ENCODE measurements around the gene LYPD3.
A peak's percentile ranks its signal among the peaks of the same experiment; 100 is the strongest.
"Not testable (repeated sequence)": the region's sequence is repeated elsewhere in the genome, so short reads cannot be mapped to it uniquely, and the experiment has no call there.

Gene LYPD3

DNA sequence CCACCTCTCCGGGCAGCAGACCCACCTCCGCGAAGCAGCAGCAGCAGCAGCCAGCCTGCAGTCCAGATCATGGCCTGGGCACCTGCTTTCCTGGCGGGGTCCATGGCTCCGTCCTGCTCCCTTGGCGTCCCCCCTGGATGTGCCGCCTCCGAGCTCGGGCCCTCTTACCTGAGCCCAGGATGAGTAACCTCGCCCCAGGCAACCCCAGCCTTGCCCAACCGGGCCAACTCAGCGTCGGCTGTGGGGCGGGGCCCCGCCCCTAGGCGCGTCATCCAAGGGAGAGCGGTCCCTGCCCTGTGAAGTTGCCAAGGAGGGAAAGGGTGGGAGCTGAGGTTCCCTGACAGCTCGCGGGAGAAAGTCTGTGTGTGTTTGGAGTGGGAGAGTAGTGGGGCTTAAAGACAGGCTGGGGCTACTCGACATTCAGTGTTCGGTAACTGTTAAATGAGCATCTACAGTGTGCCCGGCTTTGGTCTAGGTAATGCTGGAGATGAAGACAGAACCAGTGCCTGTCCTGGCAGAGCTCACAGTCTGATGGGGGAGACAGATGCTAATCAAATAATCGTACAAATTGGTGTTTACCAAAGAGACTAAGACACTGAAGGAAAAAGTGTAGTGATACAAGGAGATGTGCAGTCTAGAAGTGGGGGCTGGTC, at the start of gene LYPD3:
LYPD3 (minus strand) TSS at position 141 of the 653 bp plus-strand sequence; CDS start at position 104, 37 bp downstream.
- no peak for DNase-seq

DNA sequence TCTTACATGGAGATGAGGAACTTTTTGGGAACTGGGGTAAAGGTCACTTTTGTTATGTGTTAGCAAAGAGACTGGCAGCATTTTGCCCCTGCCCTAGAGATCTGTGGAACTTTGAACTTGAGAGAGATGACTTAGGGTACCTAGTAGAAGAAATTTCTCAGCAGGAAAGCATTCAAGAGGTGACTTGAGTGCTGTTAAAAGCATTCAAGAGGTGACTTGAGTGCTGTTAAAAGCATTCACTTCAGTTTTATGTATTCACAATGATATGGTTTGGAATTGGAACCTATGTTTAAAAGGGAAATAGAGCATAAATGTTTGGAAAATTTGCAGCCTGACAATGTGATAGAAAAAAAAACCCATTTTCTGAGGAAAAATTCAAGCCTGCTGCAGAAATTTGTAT, 47.0 kb upstream of the LYPD3 start:
- not testable (repeated sequence) for DNase-seq

DNA sequence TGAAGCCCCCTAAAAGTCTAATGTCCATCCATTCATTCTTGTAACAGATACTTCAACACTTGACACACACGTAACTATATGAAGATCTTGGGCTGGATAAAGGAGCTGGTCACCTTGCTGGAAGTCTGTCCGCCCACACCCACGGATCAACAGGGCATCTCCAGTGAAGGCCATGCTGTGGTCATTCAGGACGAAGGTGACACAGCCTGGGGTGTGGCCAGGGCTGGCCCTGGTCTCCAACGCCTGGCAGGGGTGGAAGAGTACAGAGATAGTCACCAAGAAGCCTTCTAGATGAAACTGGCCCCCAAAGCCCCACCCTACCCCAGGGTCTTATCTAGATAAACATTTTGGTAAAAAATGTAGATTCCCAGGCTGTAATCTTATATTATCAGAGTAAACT, 45.9 kb upstream of the LYPD3 start:
- no peak for DNase-seq

DNA sequence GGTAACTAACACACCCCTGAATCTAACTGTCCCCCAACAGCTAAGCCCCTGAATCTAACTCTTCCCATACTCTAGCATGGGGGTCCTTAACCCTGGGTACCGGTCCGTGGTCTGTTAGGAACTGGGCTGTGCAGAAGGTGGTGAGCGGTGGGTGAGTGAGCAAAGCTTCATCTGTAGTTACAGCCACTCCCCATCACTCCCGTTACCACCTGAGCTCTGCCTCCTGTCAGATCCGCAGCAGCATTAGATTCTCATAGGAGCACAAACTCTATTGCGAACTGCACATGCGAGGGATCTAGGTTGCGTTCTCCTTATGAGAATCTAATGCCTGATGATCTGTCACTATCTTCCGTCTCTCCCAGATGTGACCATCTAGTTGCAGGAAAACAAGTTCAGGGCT, 45.3 kb upstream of the LYPD3 start:
- no peak for DNase-seq

DNA sequence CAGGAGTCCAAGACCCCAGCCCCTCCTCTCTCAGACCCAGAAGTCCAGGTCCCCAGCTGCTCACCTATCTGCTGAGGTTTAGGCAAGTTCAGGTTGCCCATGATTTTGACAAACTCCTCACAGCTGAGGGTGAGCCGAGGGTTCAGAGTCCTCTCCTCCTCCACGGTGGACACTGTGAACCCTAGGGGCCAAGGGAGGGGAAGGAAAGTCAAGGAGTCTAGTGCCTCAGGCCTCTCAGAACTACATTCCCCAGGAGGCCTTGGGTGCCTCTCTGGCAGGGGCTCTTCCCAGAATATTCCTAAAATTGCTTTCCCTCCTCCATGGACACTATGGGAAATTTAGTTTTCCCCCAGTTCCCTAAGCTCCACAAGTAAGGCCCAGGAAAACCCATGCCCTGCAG, 42.5 kb upstream of the LYPD3 start:
- DNase-seq: no peak

DNA sequence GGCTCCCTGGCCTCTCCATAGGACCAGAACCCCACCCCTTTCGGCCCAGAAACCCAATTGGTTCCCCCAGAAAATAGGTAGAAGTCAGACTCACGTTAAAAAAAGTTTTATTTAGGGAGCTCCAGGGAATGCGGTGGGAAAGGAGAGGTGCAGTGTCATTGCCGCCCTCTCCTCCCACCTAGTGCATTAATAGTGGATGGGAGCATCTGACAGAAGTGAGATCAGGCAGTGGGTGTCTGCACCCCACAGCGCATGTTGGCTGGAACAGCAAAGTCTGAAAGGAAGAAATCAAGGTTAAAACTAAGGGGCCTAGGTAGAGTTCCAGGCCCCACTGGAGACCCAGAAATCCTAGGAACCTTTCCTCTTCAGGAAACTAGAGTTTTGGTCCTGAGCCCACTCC, 41.2 kb upstream of the LYPD3 start:
- DNase-seq: no peak

DNA sequence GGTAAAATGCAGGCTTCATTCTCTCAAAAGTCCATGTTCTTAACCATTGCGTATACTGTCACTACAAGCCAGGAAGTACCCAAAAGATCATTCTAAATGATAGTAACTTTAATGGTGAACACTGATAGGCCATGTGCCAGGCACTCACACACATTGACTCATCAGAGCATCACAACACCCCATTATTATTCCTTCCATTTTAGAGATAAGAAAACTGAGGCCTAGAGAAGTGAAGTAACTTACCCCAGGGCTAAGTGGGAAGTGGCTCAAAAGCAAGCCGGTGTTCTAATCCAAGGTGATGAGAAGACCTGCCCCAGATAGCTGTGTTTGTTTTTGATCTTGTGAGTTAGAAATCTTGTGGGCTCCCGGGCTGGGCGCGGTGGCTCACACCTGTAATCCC, 40.5 kb upstream of the LYPD3 start:
- no peak for DNase-seq

DNA sequence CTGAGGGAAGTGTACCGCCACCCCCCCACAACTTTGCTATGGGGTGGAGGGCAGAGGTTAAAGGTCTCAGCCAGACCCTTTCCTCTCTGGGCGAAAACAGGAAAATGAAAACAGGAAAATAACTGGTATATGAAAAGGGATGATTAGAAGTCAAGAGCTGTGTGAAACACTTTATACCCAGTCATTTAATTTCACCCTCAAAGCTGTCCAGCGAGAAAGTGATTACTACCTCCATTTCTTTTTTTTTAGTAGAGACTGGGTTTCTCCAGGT, 39.7 kb upstream of the LYPD3 start:
- DNase-seq: no peak

DNA sequence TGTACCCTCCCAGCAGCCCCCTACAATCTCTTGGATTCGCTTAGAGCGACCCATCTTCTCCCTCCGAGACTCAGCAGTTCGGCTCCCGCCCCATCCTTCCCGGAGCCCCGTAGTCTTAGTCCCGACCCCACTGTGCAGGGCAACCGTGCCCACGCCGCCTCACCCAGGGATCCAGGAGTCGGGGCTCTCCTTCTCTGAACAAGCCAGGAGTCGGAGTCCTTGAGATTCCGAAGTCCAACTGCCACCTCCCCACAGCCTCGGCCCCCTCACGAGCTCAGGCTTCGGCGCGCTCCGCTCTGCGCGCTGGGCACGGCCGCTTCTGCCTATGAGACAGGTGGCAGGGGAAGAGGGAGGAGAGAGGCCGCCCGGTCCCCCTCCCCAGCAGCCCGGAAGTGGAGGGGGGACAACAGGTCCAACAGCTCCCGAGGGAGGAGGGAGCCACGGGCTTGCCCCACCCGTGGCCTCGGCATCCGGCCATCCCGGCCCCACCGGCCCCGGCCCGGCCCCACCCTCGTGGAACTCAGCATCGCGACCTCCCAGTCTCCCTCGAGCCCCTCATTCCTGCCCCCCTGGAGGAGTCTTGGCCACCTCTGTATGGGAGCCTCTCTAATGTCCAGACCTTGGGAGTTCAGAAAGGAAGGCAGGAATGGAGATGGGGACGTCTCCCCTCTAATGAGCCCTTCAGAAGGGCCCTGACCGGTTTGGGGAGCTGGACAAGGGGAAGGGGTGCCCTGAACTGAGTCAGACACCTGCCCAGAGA, 39.2 kb upstream of the LYPD3 start, which contains the start of gene PHLDB3:
PHLDB3 (minus strand) TSS at position 321 of the 760 bp plus-strand sequence. CDS start 628 bp downstream, outside the sequence.
- no peak for DNase-seq

DNA sequence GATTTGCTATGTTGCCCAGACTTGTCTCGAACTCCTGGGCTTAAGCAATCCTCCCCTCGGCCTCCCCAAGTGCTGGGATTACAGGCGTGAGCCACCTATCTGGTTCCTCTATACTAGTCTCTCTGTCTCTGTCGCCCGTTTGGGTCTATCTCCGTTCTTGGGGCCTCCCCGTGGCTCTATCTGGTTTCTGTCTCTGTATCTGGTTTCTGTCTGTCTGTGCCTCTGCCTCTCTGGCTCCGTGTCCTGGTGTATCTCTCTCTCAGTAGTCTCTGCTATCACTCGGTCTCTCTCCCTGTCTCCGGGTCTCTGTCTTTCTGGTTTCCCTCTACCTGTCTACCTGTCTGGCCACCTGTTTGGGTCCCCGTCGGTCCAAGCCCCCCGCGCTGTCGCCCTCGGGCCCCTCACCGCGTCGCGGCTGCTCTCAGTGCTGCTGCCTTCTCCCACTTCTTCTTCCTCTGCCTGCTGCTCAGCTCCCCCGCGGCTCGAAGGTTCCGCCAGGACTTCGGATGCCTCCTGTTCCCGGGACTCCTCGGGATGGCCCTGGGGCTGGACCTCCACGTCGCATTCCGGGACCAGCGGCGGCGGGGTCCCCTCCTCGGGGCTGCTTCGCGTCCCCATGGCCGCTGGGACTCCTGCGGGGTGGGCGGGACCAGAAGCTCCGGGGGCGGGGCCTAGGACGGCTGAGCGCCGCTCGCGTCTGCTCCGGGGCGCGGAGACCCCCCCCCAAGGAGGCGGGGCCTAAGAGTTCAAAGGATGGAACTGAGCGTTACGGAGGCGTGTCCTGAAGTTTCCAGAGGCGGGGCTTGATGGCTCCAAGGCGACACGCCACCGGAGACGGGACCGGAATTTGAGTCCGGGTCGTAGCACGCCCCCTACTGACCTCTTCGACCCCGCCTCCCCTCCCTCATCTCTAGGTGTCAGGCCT, 38.4 kb upstream of the LYPD3 start:
- peak; percentile 73 for DNase-seq

DNA sequence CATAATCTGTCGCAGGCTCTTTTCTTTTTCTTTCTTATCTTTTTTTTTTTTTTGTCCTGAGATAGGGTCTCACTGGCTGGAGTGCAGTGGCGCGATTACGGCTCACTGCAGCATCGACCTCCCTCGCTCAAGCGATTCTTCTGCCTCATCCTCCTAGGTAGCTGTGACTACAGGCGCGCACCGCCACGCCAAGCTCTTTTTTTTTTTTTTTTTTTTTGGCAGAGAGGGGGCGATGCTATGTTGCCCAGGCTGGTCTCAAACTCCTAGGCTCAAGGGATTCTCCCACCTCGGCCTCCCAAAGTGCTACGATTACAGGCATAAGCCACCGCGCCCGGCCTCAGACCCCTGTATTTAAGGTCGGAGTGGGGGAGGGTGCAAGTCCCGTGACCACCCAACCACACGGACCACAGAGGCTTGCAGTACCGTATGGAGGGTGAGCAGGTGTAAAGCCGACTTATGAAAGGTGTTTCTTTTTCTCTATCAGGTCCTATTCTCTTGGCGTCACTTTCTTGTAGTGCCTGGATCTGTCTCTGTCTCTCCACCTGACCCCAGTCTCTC, 37.1 kb upstream of the LYPD3 start:
- DNase-seq: no peak

DNA sequence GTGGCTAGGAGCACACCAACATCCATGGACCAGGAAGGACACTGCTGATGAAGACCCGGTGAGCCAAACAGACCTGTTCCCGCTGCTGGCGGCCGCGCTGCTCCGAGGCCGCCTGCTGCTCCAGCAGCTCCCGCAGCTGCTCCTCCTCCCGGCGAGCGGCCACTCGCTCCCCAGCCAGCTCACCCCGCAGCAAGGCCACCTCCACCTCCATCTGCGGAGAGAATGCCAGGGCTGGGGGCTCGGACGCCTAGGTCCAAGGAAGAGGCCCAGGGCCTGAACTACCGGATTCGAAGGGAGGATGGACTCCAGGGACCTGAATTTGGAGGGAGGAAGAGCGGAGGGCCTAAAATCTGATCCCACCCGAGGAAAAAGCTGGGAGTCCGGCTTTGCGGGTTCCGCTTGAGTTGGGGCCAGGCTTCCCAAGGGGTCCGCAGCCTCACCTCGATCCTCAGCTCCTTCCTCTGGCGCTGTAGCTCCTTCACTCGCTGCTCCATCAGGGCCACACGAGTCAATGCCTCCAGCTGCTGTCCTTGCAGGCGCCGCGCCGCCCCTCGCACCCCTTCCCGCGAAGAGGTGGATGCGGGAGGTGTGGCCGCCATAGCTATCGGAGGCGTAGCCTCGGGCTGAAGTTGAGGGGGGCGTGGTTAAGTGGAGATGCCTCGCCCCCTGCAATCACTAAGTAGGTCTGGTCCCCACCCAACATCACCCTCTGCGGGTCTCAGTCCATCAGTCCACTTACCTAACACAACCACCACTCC, 36.4 kb upstream of the LYPD3 start:
- no peak for DNase-seq

DNA sequence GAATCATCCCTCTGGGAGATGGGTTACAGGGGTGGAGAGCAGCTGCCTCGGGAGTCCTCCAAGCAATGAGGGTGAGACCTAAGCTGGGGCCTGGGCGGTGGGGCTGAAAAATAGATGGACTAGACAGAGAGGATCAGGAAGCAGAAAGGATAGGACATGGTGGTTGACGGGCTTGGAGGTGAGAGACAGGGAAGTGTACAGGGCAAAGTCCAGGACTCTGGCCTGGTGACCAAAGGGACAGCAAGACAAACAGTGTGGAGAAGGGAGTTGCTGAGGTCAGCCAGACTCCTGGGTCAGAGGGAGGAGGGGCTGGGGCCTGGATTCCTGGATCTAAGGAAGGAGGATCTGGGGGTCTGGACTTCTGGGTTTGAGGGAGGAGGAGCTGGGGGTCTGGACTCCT, 33.6 kb upstream of the LYPD3 start:
- DNase-seq: no peak

DNA sequence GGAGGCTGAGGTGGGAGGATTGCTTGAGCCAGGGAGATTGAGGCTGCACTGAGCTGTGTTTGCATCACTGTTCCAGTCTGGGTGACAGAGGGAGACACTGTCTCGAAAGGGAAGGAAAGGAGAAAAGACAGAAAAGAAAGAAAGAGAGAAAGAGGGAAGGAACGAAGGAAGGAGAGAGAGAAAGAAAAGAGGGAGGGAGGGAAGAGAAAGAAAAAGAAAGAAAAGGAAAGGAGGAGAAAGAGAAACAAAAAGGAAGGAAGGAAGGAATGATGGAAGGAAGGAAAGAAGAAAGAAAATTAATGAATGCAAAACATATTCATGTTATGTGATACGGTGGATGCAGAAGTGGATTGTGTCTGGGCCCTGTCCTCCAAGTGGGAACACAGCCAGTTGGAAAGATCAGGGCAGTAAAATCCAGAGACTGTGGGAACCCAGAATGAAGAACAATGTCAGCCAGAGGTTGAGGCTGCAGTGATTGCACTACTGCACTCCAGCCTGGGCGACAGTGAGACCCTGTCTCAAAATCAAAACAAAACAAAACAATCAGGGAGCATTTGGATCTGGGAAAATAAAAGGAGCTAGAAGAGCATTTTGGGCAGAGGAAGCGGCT, 32.9 kb upstream of the LYPD3 start:
- no peak for DNase-seq

DNA sequence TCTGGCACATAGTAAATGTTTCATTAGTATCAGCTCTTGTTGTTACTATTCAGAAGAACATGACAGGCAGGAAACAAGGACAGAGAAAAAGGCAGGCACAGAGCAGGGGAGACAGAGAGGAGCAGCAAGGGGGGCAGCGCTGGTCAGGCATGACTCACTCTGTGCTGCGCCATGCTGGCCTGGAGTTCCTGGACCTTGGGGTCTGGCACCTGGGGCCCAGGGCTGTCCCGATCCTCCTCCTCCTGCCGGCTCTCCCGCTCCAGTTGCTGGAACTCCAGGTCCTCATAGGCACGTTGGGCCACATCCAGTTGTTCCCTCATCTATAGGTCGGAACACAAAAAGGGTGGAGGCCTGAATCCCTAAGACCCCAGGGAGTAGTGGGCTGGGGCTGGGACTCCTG, 31.6 kb upstream of the LYPD3 start:
- no peak for DNase-seq

DNA sequence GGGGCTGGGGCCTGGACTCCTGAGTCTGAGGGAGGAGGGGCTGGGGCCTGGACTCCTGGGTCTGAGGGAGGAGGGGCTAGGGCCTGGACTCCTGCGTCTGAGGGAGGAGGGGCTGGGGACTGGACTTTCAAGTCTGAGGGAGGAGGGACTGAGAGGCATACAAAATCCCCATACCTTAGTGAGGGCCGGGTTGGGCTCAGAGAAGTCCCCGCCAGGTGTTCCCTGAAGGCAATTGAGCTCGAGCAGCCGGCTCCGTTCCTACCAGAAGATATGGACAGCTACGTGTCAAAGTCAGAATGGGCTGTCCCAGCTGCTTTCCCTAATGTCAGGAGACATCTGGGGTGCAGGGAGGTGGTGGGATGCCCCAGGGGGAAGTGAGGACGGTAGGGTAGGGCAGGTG, 29.7 kb upstream of the LYPD3 start:
- no peak for DNase-seq

DNA sequence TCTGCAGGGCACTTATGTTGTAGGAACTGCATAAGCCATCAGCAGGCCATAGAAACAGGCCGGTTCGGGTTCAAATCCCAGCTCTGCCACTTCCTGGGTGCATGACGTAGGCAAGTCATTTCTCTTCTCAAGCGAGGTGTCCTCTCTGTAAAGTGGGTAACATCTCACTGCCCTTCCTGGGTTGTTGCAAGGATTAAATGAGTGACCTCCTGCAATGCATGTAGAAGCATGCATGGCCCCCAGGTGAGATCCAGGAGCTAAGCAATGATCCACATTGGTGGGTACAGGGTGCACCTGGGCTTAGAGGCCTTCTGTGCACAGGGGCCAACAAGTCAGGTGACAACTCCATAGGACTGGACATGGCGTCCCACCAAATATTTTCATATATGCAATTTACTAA, 25.4 kb upstream of the LYPD3 start:
- DNase-seq: no peak

DNA sequence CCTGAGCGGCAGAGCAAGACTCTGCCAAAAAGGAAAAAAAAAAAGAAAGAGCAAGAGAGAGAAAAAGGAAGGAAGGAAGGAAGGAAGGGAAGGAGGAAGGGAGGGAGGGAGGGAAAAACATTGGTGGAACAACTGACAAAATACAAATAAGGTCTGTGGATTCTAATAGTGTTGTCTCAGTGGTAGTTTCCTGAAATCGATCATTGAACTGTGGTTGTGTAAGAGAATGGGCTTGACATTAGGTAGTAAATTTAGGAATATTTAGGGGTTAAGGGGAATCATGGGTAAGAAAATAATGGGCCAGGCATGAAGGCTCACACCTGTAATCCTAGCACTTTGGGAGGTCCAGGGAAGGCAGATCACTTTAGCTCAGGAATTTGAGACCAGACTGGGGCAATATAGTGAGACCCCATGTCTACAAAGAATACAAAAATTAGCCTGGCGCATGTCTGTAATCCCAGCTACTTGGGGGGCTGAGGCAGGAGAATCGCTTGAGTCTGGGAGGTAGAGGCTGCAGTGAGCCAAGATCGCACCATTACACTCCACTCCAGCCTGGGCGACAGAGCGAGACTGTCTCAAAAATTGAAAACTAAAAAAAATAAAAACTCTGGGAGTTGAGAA, 24.7 kb upstream of the LYPD3 start:
- no peak for DNase-seq

DNA sequence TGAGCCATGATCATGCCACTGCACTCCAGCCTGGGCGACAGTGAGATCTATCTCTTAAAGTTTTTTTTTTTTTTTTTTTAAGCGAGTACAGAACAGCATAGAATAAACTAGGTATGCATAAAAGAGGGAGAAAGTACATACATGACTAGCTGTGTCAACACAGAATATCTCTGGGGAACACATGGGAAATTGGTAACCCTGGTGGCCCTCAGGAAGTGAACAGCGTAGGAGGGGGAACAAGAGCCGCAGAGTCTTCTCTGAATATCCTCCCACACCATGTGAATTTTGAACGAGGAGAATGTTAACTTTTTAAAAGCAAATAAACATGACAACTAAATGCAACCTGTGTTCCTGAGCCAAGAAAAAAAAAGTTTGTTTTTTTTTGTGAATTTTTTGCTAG, 23.9 kb upstream of the LYPD3 start:
- peak; percentile 48 for DNase-seq

DNA sequence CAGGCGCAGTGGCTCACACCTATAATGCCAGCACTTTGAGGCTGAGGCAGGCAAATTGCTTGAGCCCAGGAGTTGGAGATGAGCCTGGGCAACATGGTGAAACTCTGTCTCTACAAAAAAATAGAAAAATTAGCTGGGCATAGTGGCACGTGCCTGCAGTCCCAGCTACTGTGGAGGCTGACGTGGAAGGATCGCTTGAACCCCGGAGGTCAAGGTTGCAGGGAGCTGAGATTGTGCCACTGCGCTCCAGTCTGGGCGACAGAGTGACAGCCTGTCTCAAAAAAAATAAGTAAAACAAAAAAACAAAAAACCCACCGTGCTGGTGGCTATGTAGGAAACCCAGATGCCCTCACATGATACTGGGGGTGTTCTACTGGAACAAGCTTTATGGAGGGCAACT, 22.8 kb upstream of the LYPD3 start:
- DNase-seq: no peak

DNA sequence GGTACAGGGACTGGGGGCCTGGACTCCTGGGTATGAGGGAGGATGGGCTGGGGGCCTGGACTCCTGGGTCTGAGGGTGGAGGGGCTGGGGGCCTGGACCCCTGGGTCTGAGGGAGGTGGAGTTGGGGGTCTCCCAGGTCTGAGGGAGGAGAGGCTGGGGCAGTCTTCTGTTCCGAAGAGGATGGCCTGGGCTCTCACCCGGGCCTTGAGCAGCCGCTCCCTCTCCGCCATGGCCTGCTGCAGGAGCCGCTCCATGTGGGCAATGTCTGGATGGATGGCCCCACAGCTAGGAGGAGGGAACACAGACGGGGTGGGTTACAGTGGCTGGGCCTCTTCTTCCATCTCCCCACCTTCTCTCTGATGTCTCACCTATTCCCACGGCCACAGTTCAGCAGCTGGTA, 21.0 kb upstream of the LYPD3 start:
- no peak for DNase-seq

DNA sequence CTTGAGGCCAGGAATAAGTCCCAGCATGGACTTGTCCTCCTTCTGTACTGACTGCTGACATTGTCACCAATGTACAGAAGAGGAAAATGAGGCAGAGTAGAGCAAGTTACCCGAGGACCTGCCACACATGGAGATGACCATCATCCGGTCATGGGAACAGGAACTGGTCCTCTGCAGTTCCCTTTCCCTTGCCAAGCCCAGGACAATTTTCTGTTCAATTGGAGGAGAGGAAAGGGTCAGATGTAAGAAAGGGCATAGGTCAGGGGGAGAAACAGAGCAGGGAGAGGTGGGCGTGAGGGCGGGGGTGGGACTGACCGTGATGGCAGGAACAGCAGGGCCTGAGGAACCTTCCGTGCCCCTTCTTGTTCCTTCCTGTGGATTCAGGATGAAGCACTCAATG, 20.5 kb upstream of the LYPD3 start:
- DNase-seq: no peak
